Stomach (tissue), 4 donors: ENCODE results near the gene KRTAP20-3.

Source experiments
- EP300 ChIP-seq: sonication (generic); formaldehyde crosslinking; IDR thresholded peaks from one replicate; pipeline ENCODE4 v1.6.1; 2017; ENCODE audit warnings: antibody characterized with exemption
- POLR2A ChIP-seq, 4 donors: fragments of 450-650 bp; IDR thresholded peaks; one replicate each; pipeline ENCODE4 v1.6.1; 2016; ENCODE audit warnings: antibody characterized with exemption in 4 of 4, control low read depth in 2 of 4, mild to moderate bottlenecking in 1 of 4, moderate library complexity in 1 of 4
- POLR2AphosphoS5 ChIP-seq, 3 donors: sonication (generic); formaldehyde crosslinking; IDR thresholded peaks; one replicate each; pipeline ENCODE4 v1.6.1; 2016; ENCODE audit warnings: antibody characterized with exemption in 3 of 3
- TF ChIP-seq, protein P1 (sequence below), 7 experiments: fragments of 450-650 bp in 4 of 7; fragments of 200-600 bp in 3 of 7; sonication (generic) in 3 of 7; IDR thresholded peaks; one replicate each; pipeline ENCODE4 v1.5.1; 2016 to 2019; ENCODE audit warnings: antibody characterized with exemption in 7 of 7, control low read depth in 2 of 7, mild to moderate bottlenecking in 1 of 7

DNA sequence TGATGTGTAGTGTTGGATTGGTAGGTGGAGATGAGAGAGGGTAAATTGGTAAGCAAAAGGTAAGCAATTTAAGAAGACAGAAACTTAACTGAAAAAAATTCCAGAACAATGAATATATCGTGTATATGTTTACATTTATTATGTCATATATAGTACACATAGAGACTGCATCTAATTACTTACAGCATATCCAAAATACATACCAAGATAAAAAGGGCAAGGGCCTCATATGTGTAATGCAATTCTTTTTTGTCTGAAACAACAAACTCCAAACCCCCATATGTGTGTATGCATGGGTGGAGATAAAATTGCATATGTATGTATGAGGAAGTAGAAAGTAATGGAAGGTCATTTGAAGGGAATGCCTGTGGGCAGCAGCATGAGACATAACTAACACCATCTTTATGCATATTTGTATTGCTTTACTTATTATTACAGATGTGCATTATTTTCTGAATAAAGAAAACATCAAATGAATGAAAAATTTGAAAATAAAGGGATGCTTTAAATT, 4.3 kb downstream of the KRTAP20-3 start:
- TF ChIP-seq, protein P1, sequence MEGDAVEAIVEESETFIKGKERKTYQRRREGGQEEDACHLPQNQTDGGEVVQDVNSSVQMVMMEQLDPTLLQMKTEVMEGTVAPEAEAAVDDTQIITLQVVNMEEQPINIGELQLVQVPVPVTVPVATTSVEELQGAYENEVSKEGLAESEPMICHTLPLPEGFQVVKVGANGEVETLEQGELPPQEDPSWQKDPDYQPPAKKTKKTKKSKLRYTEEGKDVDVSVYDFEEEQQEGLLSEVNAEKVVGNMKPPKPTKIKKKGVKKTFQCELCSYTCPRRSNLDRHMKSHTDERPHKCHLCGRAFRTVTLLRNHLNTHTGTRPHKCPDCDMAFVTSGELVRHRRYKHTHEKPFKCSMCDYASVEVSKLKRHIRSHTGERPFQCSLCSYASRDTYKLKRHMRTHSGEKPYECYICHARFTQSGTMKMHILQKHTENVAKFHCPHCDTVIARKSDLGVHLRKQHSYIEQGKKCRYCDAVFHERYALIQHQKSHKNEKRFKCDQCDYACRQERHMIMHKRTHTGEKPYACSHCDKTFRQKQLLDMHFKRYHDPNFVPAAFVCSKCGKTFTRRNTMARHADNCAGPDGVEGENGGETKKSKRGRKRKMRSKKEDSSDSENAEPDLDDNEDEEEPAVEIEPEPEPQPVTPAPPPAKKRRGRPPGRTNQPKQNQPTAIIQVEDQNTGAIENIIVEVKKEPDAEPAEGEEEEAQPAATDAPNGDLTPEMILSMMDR (IDR thresholded peaks at IDR 0.05): no peak
- TF ChIP-seq EP300 (no peak), POLR2AphosphoS5 (IDR thresholded peaks at IDR 0.05) (no peak), POLR2A (IDR thresholded peaks at IDR 0.05) (no peak)
